ENCODE measurements around the gene DNAJB11. TPM values are rescaled to one million over a fixed set of nuclear protein-coding genes. Genes with fewer than 3 reads are reported as not detected.

Gene DNAJB11
- total and polyA plus RNA-seq, 2 experiments from 2014 or later: 72.6 to 85.6 TPM

DNA sequence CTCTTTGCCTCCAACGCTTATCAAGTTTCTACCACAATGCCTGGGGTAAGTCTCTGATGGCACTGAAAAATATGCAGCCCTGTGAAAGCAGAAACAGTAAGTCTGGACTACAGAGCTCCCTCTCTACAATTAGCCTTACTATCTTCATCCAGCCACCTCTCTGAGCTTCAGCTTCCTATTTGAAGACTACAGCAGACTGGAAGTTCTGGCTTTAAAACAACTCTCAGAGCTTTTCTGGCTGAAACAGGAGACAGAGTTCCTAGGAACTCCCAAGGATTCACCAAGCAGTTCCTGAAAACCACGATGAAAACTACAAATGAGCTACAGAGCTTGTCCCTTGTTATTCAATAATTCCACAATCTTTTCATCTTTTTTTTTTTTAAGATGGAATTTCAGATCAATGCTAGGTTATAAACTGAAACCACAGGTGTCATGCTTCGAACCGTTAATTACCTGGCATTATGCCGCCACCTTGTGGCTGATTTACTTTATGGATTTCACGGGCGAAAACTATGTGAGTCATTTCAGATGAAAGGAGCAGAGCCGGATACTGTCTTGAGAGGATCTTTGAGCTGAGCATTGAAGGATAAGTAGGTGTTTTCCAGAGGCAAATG lies 30.2 kb upstream of the DNAJB11 start:
- no peaks in the 10 kb centered on the region for H3K36me3 ChIP-seq (ENCODE audit: insufficient read depth)
- no peaks in the 10 kb centered on the region for H3K36me3 Mint-ChIP-seq (ENCODE audit: low read depth)
- H3K27ac Mint-ChIP-seq: peak overlapping the region; percentile 52
- DNase-seq (ENCODE audit: low spot score) (peak; percentile 93), ATAC-seq (peak; percentile 90)
- H3K79me2 ChIP-seq (replicated peaks; ENCODE audit: insufficient read depth): no peaks in the 10 kb centered on the region
- H3K4me3 ChIP-seq: no peak overlapping the region
- no peak overlapping the region for H3K4me3 Mint-ChIP-seq
- peaks cover 5% of the 10 kb centered on the region; the same call in 1 of the 3 replicates for H3K4me1 Mint-ChIP-seq
- peak; percentile 90 to 97 for TF ChIP-seq CTCF (conservative IDR thresholded peaks at IDR 0.05; ENCODE audit: low read depth in 2 of 2)
- TF ChIP-seq NANOG (IDR thresholded peaks at IDR 0.05; ENCODE audit: borderline replicate concordance): no peak
- H3K27me3 Mint-ChIP-seq (ENCODE audit: insufficient read depth, low read depth, poor library complexity): no peaks in the 10 kb centered on the region
- H3K4me1 ChIP-seq (ENCODE audit: insufficient read depth): no peaks in the 10 kb centered on the region
- H3K9me3 Mint-ChIP-seq: no peaks in the 10 kb centered on the region
- H3K4me2 ChIP-seq: no peak overlapping the region
- no peak overlapping the region for H3K27ac ChIP-seq (ENCODE audit: low read depth)
- H3F3A ChIP-seq (replicated peaks; ENCODE audit: low read depth): no peaks in the 10 kb centered on the region
- no peaks in the 10 kb centered on the region for H3K9me2 ChIP-seq (ENCODE audit: insufficient read depth)
- H2AFZ ChIP-seq: no peak overlapping the region
- no peaks in the 10 kb centered on the region for H3K27me3 ChIP-seq (ENCODE audit: insufficient read depth)
- H4K20me1 ChIP-seq (replicated peaks; ENCODE audit: insufficient read depth): no peaks in the 10 kb centered on the region

DNA sequence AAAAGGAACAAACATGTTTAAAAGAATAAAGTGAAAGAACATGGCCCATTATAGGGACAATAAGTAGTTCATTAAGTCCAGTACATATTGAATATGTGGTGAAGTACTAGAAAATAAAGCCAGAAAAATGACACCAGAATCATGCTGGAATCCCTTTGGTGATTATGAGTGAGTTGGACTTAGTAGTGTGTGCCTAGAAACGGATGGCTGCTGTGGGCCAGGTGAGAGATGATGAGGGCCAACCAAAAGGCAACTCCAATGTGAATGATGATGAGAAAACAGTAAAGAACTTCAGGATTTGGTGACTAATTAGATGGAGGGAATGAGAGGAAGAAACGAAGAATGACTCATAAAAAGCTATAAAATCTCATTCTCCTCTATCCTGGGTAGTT lies 29.7 kb upstream of the DNAJB11 start:
- no peaks in the 10 kb centered on the region for H3K79me2 ChIP-seq (replicated peaks; ENCODE audit: insufficient read depth)
- no peak for ATAC-seq
- no peaks in the 10 kb centered on the region for H3F3A ChIP-seq (replicated peaks; ENCODE audit: low read depth)
- H3K36me3 ChIP-seq (ENCODE audit: insufficient read depth): no peaks in the 10 kb centered on the region
- no peaks in the 10 kb centered on the region for H3K36me3 Mint-ChIP-seq (ENCODE audit: low read depth)
- no peaks in the 10 kb centered on the region for H3K9me3 Mint-ChIP-seq
- H3K27ac Mint-ChIP-seq: peak overlapping the region; percentile 52
- H4K20me1 ChIP-seq (replicated peaks; ENCODE audit: insufficient read depth): no peaks in the 10 kb centered on the region
- no peak overlapping the region for H3K4me3 Mint-ChIP-seq
- H3K4me1 Mint-ChIP-seq: peaks cover 5% of the 10 kb centered on the region; the same call in 1 of the 3 replicates
- no peaks in the 10 kb centered on the region for H3K27me3 ChIP-seq (ENCODE audit: insufficient read depth)
- H2AFZ ChIP-seq: no peak overlapping the region
- H3K4me3 ChIP-seq: no peak overlapping the region
- DNase-seq (ENCODE audit: low spot score): no peak
- H3K27me3 Mint-ChIP-seq (ENCODE audit: insufficient read depth, low read depth, poor library complexity): no peaks in the 10 kb centered on the region
- no peaks in the 10 kb centered on the region for H3K4me1 ChIP-seq (ENCODE audit: insufficient read depth)
- H3K4me2 ChIP-seq: no peak overlapping the region
- H3K9me2 ChIP-seq (ENCODE audit: insufficient read depth): no peaks in the 10 kb centered on the region
- H3K27ac ChIP-seq (ENCODE audit: low read depth): no peak overlapping the region
- TF ChIP-seq, protein P1, sequence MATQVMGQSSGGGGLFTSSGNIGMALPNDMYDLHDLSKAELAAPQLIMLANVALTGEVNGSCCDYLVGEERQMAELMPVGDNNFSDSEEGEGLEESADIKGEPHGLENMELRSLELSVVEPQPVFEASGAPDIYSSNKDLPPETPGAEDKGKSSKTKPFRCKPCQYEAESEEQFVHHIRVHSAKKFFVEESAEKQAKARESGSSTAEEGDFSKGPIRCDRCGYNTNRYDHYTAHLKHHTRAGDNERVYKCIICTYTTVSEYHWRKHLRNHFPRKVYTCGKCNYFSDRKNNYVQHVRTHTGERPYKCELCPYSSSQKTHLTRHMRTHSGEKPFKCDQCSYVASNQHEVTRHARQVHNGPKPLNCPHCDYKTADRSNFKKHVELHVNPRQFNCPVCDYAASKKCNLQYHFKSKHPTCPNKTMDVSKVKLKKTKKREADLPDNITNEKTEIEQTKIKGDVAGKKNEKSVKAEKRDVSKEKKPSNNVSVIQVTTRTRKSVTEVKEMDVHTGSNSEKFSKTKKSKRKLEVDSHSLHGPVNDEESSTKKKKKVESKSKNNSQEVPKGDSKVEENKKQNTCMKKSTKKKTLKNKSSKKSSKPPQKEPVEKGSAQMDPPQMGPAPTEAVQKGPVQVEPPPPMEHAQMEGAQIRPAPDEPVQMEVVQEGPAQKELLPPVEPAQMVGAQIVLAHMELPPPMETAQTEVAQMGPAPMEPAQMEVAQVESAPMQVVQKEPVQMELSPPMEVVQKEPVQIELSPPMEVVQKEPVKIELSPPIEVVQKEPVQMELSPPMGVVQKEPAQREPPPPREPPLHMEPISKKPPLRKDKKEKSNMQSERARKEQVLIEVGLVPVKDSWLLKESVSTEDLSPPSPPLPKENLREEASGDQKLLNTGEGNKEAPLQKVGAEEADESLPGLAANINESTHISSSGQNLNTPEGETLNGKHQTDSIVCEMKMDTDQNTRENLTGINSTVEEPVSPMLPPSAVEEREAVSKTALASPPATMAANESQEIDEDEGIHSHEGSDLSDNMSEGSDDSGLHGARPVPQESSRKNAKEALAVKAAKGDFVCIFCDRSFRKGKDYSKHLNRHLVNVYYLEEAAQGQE (IDR thresholded peaks at IDR 0.05; ENCODE audit: unreplicated experiment): no peak
- no peak for TF ChIP-seq EZH2phosphoT487 (IDR thresholded peaks at IDR 0.05; ENCODE audit: unreplicated experiment)
- no peak for TF ChIP-seq ZNF114 (CRISPR knock-in tag; IDR thresholded peaks at IDR 0.05)
- TF ChIP-seq CREB1 (CRISPR knock-in tag; IDR thresholded peaks at IDR 0.05; ENCODE audit: low read depth): no peak
- TF ChIP-seq NANOG (IDR thresholded peaks at IDR 0.05; ENCODE audit: borderline replicate concordance): no peak
- TF ChIP-seq CTCF (conservative IDR thresholded peaks at IDR 0.05; ENCODE audit: low read depth in 2 of 2): no peak
- no peak for TF ChIP-seq ZNF331 (CRISPR knock-in tag; IDR thresholded peaks at IDR 0.05; ENCODE audit: low read depth)
- no peak for TF ChIP-seq POLR2AphosphoS5 (IDR thresholded peaks at IDR 0.05; ENCODE audit: low read depth)
- no peak for TF ChIP-seq EZH2 (IDR thresholded peaks at IDR 0.05; ENCODE audit: low read depth, unreplicated experiment)
- no peak for TF ChIP-seq STAT1 (IDR thresholded peaks at IDR 0.05; ENCODE audit: unreplicated experiment)
- TF ChIP-seq JUNB (IDR thresholded peaks at IDR 0.05; ENCODE audit: unreplicated experiment): no peak
- TF ChIP-seq, protein P2, sequence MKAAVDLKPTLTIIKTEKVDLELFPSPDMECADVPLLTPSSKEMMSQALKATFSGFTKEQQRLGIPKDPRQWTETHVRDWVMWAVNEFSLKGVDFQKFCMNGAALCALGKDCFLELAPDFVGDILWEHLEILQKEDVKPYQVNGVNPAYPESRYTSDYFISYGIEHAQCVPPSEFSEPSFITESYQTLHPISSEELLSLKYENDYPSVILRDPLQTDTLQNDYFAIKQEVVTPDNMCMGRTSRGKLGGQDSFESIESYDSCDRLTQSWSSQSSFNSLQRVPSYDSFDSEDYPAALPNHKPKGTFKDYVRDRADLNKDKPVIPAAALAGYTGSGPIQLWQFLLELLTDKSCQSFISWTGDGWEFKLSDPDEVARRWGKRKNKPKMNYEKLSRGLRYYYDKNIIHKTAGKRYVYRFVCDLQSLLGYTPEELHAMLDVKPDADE (IDR thresholded peaks at IDR 0.05): no peak
